ENCODE data around the gene NTN3.

DNA sequence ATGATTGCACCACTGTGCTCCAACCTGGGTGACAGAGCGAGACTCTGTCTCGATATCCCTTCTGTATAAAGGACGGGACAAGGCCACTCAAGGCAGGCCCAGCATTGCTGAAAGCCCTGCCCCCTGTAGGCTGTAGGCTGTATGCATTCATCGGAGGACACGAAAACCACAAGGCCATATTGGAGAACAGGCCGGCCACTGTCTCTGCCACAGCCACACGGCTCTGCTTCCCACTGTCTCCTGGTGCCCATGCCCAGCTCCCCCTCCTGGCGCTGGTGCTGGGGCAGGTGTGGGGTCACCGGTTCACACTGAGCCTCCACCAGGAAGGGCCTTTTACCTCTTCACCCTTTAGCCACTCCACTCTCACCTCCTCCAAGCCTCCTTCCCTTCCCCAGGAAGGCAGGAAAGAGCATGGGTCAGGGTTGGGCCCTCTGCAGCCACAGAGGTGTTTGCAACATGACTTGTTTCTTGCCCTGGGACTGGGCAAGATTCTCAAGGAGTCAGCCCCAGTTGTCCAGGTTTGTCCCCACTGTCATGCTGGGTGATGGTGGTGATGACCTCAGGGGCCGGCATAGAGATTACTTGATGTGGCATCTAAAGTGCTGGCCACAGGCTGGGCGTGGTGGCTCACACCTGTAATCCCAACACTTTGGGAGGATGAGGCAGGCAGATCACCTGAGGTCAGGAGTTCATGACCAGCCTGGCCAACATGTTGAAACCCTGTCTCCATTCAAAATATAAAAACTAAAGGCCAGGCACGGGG lies 5.3 kb upstream of the NTN3 start:
- TF ChIP-seq, protein P1, sequence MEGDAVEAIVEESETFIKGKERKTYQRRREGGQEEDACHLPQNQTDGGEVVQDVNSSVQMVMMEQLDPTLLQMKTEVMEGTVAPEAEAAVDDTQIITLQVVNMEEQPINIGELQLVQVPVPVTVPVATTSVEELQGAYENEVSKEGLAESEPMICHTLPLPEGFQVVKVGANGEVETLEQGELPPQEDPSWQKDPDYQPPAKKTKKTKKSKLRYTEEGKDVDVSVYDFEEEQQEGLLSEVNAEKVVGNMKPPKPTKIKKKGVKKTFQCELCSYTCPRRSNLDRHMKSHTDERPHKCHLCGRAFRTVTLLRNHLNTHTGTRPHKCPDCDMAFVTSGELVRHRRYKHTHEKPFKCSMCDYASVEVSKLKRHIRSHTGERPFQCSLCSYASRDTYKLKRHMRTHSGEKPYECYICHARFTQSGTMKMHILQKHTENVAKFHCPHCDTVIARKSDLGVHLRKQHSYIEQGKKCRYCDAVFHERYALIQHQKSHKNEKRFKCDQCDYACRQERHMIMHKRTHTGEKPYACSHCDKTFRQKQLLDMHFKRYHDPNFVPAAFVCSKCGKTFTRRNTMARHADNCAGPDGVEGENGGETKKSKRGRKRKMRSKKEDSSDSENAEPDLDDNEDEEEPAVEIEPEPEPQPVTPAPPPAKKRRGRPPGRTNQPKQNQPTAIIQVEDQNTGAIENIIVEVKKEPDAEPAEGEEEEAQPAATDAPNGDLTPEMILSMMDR (IDR thresholded peaks at IDR 0.05) = peak in 1 of 4 donors; percentile 5
- no peak for TF ChIP-seq POLR2A (IDR thresholded peaks at IDR 0.05)
